IMR-90 (cell line): ENCODE data around the gene NANOS1.

Source experiments
- BHLHE40 ChIP-seq: fragments of 150-350 bp; IDR thresholded peaks from 2 replicates; pipeline ENCODE4 v1.6.1; 2016; ENCODE audit warnings: mild to moderate bottlenecking, low read depth, low read length
- CHD1 ChIP-seq: IDR thresholded peaks from 2 replicates; pipeline ENCODE4 v1.6.1; 2012; ENCODE audit warnings: low read depth, low read length, improper control_type of control experiment
- CTCF ChIP-seq: conservative IDR thresholded peaks from 2 replicates; pipeline ENCODE4 v1.5.1; 2012; ENCODE audit warnings: mild to moderate bottlenecking, low read depth, low read length, improper control_type of control experiment
- MAFK ChIP-seq: IDR thresholded peaks from 2 replicates; pipeline ENCODE4 v1.6.1; 2012; ENCODE audit warnings: low read depth, low read length, improper control_type of control experiment
- POLR2A ChIP-seq: IDR thresholded peaks from 2 replicates; pipeline ENCODE4 v1.6.1; 2012; ENCODE audit warnings: mild to moderate bottlenecking, low read depth, low read length
- RCOR1 ChIP-seq: IDR thresholded peaks from 2 replicates; pipeline ENCODE4 v1.6.1; 2012; ENCODE audit warnings: mild to moderate bottlenecking, low read length, improper control_type of control experiment; ENCODE audit not compliant: insufficient replicate concordance
- RFX5 ChIP-seq: IDR thresholded peaks from 2 replicates; pipeline ENCODE4 v1.8.0; 2012; ENCODE audit warnings: low read depth, mild to moderate bottlenecking, low read length, moderate library complexity
- TF ChIP-seq, protein P1 (sequence below): fragments of 150-350 bp; IDR thresholded peaks from 2 replicates; pipeline ENCODE4 v1.6.1; 2017; ENCODE audit warnings: mild to moderate bottlenecking, antibody characterized with exemption, low read length, low read depth

- TF ChIP-seq CTCF, result no peak
- no peak for TF ChIP-seq POLR2A
- no peak for TF ChIP-seq BHLHE40
- TF ChIP-seq RFX5, result no peak
- no peak for TF ChIP-seq RCOR1
- no peak for TF ChIP-seq CHD1
- TF ChIP-seq, protein P1, sequence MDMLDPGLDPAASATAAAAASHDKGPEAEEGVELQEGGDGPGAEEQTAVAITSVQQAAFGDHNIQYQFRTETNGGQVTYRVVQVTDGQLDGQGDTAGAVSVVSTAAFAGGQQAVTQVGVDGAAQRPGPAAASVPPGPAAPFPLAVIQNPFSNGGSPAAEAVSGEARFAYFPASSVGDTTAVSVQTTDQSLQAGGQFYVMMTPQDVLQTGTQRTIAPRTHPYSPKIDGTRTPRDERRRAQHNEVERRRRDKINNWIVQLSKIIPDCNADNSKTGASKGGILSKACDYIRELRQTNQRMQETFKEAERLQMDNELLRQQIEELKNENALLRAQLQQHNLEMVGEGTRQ, result no peak
- no peak for TF ChIP-seq MAFK
Observed at GRCh38 chr10:118980135-118980865, 49.2 kb upstream of the NANOS1 start.
